PFSK-1 (cell line): ENCODE measurements around the gene NPHS1.

ENCODE experiments used
- FOXP2 ChIP-seq: optimal IDR thresholded peaks from 2 replicates; pipeline ENCODE3; 2011; ENCODE audit warnings: borderline replicate concordance, control low read depth, inconsistent platforms; ENCODE audit not compliant: insufficient read depth; ENCODE audit errors: extremely low read length, extremely low read depth
- POLR2AphosphoS5 ChIP-seq: IDR thresholded peaks from 2 replicates; pipeline ENCODE4 v1.6.1; 2012; ENCODE audit warnings: low read depth, mild to moderate bottlenecking, control low read depth, low read length, moderate library complexity
- SIN3A ChIP-seq: IDR thresholded peaks from 2 replicates; pipeline ENCODE4 v1.6.1; 2012; ENCODE audit warnings: mild to moderate bottlenecking, low read length, moderate library complexity, borderline replicate concordance; ENCODE audit not compliant: insufficient read depth
- TAF1 ChIP-seq: IDR thresholded peaks from 2 replicates; pipeline ENCODE4 v1.6.1; 2012; ENCODE audit warnings: low read length, control low read depth, borderline replicate concordance; ENCODE audit not compliant: insufficient read depth

DNA sequence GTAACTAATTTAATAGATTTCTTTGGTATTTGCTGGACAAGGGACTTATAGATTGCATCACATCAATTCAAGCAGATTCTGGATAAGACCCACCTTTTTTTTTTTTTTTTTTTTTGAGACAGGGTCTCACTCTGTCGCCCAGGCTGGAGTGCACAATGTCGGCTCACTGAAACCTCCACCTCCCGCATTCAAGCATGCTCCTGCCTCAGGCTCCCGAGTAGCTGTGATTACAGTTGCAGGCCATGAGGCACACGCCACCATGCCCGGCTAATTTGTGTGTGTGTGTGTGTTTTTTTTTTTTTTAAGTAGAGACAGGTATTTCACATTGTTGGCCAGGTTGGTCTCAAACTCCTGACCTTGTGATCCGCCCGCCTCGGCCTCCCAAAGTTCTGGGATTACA, 35.5 kb downstream of the NPHS1 start:
- TF ChIP-seq POLR2AphosphoS5 (no peak), SIN3A (no peak), FOXP2 (no peak), TAF1 (no peak)
